Astrocyte (in vitro differentiated cells and primary cell): ENCODE results near the gene CORIN. TPM values are rescaled to one million over a fixed set of nuclear protein-coding genes. Genes with fewer than 3 reads are reported as not detected.

Experiments
- DNase-seq: peaks from one replicate; pipeline ENCODE4 v3.0.0-alpha.2; 2010; ENCODE audit warnings: low read depth
- FAIRE-seq: peaks from 2 replicates; lab custom pipeline; 2011; peaks lifted over from hg19 to GRCh38; lab: Jason Lieb, UNC
- H2AFZ ChIP-seq: 2 replicates; pipeline ENCODE4 v1.6.0; 2012; ENCODE audit warnings: low read depth, low read length, inconsistent platforms
- H3K27ac ChIP-seq: 2 replicates; pipeline ENCODE4 v1.5.1; 2011; ENCODE audit warnings: low read depth, low read length, inconsistent platforms
- H3K27me3 ChIP-seq: 2 replicates; pipeline ENCODE4 v1.6.0; 2011; ENCODE audit warnings: low read length, inconsistent platforms; ENCODE audit not compliant: insufficient read depth
- H3K36me3 ChIP-seq: 2 replicates; pipeline ENCODE4 v1.5.1; 2011; ENCODE audit warnings: low read length, inconsistent platforms; ENCODE audit not compliant: insufficient read depth
- H3K4me1 ChIP-seq: 2 replicates; pipeline ENCODE4 v1.5.1; 2011; ENCODE audit warnings: low read length, inconsistent platforms; ENCODE audit not compliant: insufficient read depth
- H3K4me2 ChIP-seq: 2 replicates; pipeline ENCODE4 v1.6.0; 2012; ENCODE audit warnings: low read length, inconsistent platforms
- H3K4me3 ChIP-seq: 2 replicates; pipeline ENCODE4 v1.5.1; 2011; ENCODE audit warnings: low read depth, mild to moderate bottlenecking, low read length, inconsistent platforms; ENCODE audit not compliant: insufficient read depth
- H3K79me2 ChIP-seq: 2 replicates; pipeline ENCODE4 v1.6.0; 2012; ENCODE audit warnings: mild to moderate bottlenecking, low read length, inconsistent platforms; ENCODE audit not compliant: insufficient read depth
- H3K9ac ChIP-seq: 2 replicates; pipeline ENCODE4 v1.6.0; 2012; ENCODE audit warnings: mild to moderate bottlenecking, low read length, inconsistent platforms
- H3K9me3 ChIP-seq: 2 replicates; pipeline ENCODE4 v1.5.1; 2012; ENCODE audit warnings: low read depth, mild to moderate bottlenecking, low read length, inconsistent platforms; ENCODE audit not compliant: insufficient read depth
- H4K20me1 ChIP-seq: 2 replicates; pipeline ENCODE4 v1.6.0; 2012; ENCODE audit warnings: low read length, inconsistent platforms; ENCODE audit not compliant: insufficient read depth
- H3K27ac Mint-ChIP-seq: one replicate; pipeline ENCODE4 v1.8.0; 2021; ENCODE audit warnings: mild to moderate bottlenecking, mixed read lengths; ENCODE audit not compliant: unreplicated experiment
- H3K27me3 Mint-ChIP-seq: one replicate; pipeline ENCODE4 v1.8.0; 2021; ENCODE audit warnings: low read depth, mixed read lengths; ENCODE audit not compliant: unreplicated experiment
- H3K36me3 Mint-ChIP-seq: one replicate; pipeline ENCODE4 v1.8.0; 2021; ENCODE audit warnings: low read depth, mixed read lengths; ENCODE audit not compliant: unreplicated experiment
- H3K4me1 Mint-ChIP-seq: one replicate; pipeline ENCODE4 v1.8.0; 2021; ENCODE audit warnings: low read depth, mixed read lengths; ENCODE audit not compliant: unreplicated experiment
- H3K4me3 Mint-ChIP-seq: one replicate; pipeline ENCODE4 v1.8.0; 2021; ENCODE audit warnings: mild to moderate bottlenecking, moderate library complexity, mixed read lengths; ENCODE audit not compliant: unreplicated experiment
- H3K9me3 Mint-ChIP-seq: one replicate; pipeline ENCODE4 v1.8.0; 2021; ENCODE audit warnings: mild to moderate bottlenecking, mixed read lengths; ENCODE audit not compliant: unreplicated experiment
- EZH2 ChIP-seq: IDR thresholded peaks from 2 replicates; pipeline ENCODE4 v1.6.1; 2012; ENCODE audit warnings: mild to moderate bottlenecking, low read length, inconsistent platforms; ENCODE audit not compliant: insufficient read depth
- total RNA-seq: library from RNA; stranded (reverse); gene quantifications from 2 replicates; pipeline ENCODE4 v1.2.1, GENCODE V29; 2021
- TF ChIP-seq, protein P1 (sequence below): IDR thresholded peaks from 2 replicates; pipeline ENCODE4 v1.5.1; 2011; ENCODE audit warnings: low read depth, mild to moderate bottlenecking, inconsistent platforms, low read length, moderate library complexity; ENCODE audit not compliant: insufficient read depth

Gene CORIN
- total RNA-seq, 1 donor from 2014 or later: 0.20 TPM

DNA sequence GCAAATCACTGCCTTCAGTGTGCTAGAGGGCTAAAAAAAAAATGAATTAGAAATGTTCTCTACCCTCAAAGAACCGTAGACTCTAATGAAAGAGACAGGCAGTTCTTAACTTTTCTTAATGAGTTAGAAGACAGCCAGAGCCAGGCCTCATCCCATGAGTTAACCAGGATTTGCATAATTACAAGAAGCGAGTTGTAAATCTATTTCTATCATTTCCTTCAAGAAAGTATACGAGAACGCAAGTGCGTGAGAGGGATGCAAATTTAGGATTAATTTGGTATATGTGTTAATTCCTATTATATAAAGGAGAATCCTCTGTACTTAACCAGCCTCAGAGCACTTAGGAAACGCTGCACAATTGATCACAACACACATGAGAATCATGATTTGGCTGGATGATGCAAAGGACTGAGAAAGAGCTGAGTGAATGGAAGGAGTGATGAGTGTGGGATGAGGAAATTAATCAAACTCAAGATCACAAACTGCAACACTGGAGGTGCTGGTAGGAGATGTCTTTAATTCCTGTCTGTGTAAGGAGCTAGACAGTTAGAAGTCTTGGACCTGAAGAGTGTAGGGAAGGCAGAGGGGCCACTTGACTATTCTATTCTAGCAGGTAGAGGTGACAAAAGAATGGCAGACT, 195.6 kb downstream of the CORIN start:
- no peak overlapping the region for H3K27ac ChIP-seq
- Mint-ChIP-seq H3K4me3 (no peak overlapping the region), H3K27ac (no peak overlapping the region), H3K4me1 (peaks cover 14% of the 10 kb centered on the region), H3K9me3 (peaks cover 9% of the 10 kb centered on the region), H3K27me3 (no peaks in the 10 kb centered on the region), H3K36me3 (peaks cover 2% of the 10 kb centered on the region)
- no peaks in the 10 kb centered on the region for H3K4me1 ChIP-seq
- H2AFZ ChIP-seq: no peak overlapping the region
- H4K20me1 ChIP-seq: no peaks in the 10 kb centered on the region
- DNase-seq (peak; percentile 18), FAIRE-seq (no peak)
- no peaks in the 10 kb centered on the region for H3K79me2 ChIP-seq
- H3K9me3 ChIP-seq: no peaks in the 10 kb centered on the region
- H3K4me2 ChIP-seq: no peak overlapping the region
- H3K4me3 ChIP-seq: no peak overlapping the region
- TF ChIP-seq EZH2: no peak
- TF ChIP-seq, protein P1, sequence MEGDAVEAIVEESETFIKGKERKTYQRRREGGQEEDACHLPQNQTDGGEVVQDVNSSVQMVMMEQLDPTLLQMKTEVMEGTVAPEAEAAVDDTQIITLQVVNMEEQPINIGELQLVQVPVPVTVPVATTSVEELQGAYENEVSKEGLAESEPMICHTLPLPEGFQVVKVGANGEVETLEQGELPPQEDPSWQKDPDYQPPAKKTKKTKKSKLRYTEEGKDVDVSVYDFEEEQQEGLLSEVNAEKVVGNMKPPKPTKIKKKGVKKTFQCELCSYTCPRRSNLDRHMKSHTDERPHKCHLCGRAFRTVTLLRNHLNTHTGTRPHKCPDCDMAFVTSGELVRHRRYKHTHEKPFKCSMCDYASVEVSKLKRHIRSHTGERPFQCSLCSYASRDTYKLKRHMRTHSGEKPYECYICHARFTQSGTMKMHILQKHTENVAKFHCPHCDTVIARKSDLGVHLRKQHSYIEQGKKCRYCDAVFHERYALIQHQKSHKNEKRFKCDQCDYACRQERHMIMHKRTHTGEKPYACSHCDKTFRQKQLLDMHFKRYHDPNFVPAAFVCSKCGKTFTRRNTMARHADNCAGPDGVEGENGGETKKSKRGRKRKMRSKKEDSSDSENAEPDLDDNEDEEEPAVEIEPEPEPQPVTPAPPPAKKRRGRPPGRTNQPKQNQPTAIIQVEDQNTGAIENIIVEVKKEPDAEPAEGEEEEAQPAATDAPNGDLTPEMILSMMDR: no peak
- no peaks in the 10 kb centered on the region for H3K27me3 ChIP-seq
- H3K36me3 ChIP-seq: no peaks in the 10 kb centered on the region
- no peak overlapping the region for H3K9ac ChIP-seq

DNA sequence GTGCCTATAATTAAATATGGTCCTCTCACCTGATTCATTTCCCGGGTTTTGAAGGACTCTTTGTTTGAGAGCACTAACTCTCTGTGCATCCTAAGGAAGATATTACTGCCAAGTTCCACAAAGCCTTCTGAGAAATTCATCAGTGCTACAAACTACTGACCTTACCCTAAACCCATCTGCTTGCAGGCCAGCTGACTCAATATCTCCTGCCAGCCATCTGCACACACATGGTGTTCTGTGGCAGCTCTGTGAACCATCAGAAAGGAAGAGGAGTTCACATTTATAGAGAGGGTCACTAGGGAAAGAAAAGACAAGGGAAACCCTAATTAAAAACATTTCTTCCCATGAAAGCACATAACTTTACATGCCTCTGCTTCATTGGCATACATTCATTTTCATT, 196.1 kb downstream of the CORIN start:
- FAIRE-seq: no peak
- H3K4me3 Mint-ChIP-seq: no peak overlapping the region

More for the DNA sequence above, 196.1 kb downstream of the CORIN start:
- no peaks in the 10 kb centered on the region for H3K9me3 ChIP-seq
- no peaks in the 10 kb centered on the region for H3K4me1 ChIP-seq
- no peak overlapping the region for H3K4me3 ChIP-seq
- no peaks in the 10 kb centered on the region for H4K20me1 ChIP-seq
- H3K27me3 ChIP-seq: no peaks in the 10 kb centered on the region
- peaks cover 14% of the 10 kb centered on the region for H3K4me1 Mint-ChIP-seq
- H3K4me2 ChIP-seq: no peak overlapping the region
- no peak overlapping the region for H2AFZ ChIP-seq
- no peak overlapping the region for H3K27ac ChIP-seq
- peaks cover 5% of the 10 kb centered on the region for H3K36me3 Mint-ChIP-seq
- no peaks in the 10 kb centered on the region for H3K27me3 Mint-ChIP-seq
- DNase-seq: peak; percentile 27
- TF ChIP-seq EZH2: no peak
- TF ChIP-seq, protein P1: no peak
- no peak overlapping the region for H3K9ac ChIP-seq
- H3K79me2 ChIP-seq: no peaks in the 10 kb centered on the region
- H3K9me3 Mint-ChIP-seq: peaks cover 14% of the 10 kb centered on the region
- H3K36me3 ChIP-seq: no peaks in the 10 kb centered on the region
- no peak overlapping the region for H3K27ac Mint-ChIP-seq
